ENCODE measurements around the gene NDC80.

DNA sequence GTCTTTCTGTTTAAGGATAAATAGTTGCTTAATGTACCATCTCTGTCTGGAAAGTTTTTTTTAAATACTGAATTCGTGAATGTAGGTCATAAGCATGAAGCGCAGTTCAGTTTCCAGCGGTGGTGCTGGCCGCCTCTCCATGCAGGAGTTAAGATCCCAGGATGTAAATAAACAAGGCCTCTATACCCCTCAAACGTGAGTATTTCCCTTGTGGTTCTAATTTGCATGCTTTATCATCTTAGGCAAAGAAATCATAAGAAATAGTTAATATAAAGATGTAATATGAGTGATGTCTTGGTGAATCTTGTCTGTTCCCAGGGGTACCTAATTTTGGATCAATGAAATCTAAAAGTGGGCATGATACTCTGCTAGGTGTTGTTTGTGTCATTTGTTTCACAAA, 1.5 kb downstream of the NDC80 start:
- TF ChIP-seq, protein P1, sequence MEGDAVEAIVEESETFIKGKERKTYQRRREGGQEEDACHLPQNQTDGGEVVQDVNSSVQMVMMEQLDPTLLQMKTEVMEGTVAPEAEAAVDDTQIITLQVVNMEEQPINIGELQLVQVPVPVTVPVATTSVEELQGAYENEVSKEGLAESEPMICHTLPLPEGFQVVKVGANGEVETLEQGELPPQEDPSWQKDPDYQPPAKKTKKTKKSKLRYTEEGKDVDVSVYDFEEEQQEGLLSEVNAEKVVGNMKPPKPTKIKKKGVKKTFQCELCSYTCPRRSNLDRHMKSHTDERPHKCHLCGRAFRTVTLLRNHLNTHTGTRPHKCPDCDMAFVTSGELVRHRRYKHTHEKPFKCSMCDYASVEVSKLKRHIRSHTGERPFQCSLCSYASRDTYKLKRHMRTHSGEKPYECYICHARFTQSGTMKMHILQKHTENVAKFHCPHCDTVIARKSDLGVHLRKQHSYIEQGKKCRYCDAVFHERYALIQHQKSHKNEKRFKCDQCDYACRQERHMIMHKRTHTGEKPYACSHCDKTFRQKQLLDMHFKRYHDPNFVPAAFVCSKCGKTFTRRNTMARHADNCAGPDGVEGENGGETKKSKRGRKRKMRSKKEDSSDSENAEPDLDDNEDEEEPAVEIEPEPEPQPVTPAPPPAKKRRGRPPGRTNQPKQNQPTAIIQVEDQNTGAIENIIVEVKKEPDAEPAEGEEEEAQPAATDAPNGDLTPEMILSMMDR (IDR thresholded peaks at IDR 0.05), result no peak
- TF ChIP-seq, protein P2, sequence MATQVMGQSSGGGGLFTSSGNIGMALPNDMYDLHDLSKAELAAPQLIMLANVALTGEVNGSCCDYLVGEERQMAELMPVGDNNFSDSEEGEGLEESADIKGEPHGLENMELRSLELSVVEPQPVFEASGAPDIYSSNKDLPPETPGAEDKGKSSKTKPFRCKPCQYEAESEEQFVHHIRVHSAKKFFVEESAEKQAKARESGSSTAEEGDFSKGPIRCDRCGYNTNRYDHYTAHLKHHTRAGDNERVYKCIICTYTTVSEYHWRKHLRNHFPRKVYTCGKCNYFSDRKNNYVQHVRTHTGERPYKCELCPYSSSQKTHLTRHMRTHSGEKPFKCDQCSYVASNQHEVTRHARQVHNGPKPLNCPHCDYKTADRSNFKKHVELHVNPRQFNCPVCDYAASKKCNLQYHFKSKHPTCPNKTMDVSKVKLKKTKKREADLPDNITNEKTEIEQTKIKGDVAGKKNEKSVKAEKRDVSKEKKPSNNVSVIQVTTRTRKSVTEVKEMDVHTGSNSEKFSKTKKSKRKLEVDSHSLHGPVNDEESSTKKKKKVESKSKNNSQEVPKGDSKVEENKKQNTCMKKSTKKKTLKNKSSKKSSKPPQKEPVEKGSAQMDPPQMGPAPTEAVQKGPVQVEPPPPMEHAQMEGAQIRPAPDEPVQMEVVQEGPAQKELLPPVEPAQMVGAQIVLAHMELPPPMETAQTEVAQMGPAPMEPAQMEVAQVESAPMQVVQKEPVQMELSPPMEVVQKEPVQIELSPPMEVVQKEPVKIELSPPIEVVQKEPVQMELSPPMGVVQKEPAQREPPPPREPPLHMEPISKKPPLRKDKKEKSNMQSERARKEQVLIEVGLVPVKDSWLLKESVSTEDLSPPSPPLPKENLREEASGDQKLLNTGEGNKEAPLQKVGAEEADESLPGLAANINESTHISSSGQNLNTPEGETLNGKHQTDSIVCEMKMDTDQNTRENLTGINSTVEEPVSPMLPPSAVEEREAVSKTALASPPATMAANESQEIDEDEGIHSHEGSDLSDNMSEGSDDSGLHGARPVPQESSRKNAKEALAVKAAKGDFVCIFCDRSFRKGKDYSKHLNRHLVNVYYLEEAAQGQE (IDR thresholded peaks at IDR 0.05; ENCODE audit: insufficient read depth in 1 of 2, low read depth in 2 of 2, low read length in 1 of 2), result no peak
- TF ChIP-seq POLR2AphosphoS5 (IDR thresholded peaks at IDR 0.05; ENCODE audit: low read depth, low read length) (no peak), TCF7L2 (IDR thresholded peaks at IDR 0.05; ENCODE audit: low read depth, low read length) (no peak)

All from Panc1 (cell line).